IPS-11a (cell line): ENCODE data around the gene ZNF76.

Experiments used
- H3K4me3 ChIP-seq: one replicate; pipeline ENCODE4 v1.5.1; 2013; ENCODE audit warnings: low read depth, low read length, control low read depth

The ZNF76 gene

DNA sequence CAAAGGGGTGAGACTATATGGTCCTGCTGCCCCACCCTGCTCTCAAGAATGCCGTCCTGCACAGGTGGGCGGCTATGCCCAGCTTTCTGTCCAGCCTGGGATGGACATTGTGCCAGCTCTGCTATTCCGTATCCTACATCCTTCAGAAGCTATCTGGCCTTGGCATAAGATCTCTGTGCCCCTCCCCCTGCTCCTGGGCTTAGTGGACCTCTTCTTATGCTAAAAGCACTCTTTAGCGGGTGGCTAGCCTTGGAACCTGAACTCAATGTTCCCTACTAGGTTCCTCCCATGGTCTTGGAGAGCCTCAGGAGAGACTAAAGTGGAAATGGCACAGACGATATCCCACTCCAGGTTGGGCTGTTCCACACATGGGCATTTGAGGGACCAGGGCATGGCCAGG, 23.3 kb upstream of the ZNF76 start:
- no peak overlapping the region for H3K4me3 ChIP-seq

DNA sequence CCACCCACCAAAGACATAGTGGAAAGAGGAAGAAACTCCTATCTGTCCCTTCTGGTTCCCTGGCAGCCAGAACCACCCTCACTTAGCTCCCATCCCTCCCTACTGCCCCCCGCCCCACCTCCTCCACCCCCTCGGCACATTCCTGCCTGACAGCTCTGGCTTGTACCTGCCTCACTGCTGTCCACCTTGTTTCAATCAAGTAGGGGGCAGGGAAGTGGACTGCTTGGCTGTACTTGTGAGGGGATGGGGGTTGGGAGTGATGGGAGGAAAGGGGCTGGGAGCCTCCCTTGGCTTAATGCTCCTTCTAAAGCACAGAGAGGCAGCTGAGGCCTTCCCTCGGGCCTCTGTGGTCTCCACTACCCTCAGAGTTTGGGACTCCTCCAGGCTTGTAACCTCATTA, 22.1 kb upstream of the ZNF76 start:
- no peak overlapping the region for H3K4me3 ChIP-seq

DNA sequence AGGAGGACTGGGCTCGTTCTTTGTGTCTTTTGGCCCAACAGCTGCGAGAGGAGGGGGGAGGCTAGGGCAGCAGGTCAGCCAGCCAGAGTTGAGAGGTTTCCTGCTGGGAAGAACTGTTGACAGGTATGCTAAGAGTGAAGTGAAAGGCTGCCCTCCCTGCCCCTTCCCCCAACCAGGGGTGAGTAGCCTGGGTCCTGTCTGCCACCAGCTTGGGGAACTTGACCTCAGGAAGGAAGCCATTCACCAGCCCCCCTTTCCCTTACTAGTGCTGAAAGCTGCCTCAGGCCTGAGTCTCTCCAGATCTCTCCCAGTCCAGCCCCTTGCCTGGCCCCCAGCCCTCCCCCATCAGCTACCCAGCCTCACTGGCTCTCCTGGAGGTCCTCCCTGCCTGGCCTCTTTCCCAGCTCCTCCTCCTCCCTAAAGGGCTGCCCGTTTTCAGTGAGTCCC, 20.7 kb upstream of the ZNF76 start:
- H3K4me3 ChIP-seq: no peak overlapping the region

DNA sequence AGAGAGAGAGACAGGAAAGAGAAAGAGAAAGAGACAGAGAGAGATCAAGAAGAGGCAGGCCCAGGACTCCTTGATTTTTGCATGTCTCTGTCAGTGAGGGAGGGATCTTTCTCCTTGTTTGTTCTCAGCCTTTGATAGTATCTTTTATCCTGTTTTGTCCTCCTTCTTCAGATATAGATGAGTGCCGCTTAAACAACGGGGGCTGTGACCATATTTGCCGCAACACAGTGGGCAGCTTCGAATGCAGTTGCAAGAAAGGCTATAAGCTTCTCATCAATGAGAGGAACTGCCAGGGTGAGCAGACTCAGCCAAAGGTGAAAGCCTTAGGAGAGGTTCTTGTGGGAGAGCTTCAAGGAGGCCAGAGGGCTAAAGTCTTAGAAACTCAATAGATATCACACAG, 20.0 kb upstream of the ZNF76 start:
- no peak overlapping the region for H3K4me3 ChIP-seq

DNA sequence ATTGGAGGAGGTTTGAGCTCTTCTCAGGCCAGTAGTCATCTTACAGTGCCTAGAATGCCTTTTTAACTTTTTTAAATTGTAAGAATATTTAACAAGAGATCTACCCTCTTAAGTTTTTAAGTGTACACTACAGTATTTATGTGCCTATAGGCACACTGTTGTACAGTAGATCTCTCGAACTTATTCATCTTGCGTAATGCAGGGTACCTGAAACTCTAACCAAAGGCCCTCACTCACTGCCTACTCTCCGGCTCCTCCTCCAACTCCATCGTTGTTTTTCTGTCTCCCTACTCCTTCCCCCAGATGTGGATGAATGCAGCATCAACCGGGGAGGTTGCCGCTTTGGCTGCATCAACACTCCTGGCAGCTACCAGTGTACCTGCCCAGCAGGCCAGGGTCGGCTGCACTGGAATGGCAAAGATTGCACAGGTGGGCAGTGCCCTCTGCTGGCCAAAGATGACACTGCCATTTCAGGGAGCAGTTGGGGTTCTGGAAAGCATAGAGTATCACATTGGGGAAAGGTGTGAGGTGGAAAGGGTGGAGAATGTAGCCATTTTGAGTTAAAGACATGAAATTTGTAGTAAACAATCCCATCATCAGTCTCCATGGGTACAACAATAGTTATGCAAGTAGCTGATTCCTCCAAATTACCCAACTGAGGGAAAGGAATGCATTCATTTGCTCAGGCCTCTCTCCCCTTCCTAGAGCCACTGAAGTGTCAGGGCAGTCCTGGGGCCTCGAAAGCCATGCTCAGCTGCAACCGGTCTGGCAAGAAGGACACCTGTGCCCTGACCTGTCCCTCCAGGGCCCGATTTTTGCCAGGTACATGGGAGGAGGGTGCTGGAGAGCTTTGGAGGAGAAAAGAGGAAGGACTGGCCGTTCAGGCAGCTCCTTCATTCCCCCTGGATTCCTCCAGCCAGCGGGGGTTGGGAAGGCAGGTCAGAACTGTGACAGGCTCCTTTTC, 18.4 kb upstream of the ZNF76 start:
- H3K4me3 ChIP-seq: no peak overlapping the region

DNA sequence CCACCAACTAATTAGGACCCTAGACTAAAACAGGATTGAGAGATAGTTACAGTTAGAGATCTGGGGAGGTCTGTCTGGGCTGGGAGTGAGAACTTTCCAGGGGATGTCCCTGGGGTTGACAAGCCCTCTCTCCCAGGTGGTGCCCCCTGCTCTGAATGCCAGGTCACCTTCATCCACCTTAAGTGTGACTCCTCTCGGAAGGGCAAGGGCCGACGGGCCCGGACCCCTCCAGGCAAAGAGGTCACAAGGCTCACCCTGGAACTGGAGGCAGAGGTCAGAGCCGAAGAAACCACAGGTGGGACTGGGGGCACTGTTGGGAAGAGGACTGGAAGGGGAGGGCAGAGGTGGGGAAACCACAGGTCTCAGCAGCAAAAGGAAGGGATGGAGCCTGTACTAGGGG, 17.0 kb upstream of the ZNF76 start:
- no peak overlapping the region for H3K4me3 ChIP-seq

DNA sequence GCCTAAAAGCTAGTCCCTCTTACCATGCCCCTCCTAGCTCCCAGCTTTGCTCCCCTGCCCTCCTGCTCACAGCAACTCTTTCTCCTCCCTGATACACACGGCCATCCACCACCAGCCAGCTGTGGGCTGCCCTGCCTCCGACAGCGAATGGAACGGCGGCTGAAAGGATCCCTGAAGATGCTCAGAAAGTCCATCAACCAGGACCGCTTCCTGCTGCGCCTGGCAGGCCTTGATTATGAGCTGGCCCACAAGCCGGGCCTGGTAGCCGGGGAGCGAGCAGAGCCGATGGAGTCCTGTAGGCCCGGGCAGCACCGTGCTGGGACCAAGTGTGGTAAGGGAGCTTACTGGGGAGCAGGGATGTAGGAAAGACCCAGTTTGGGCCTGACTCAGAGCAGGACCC, 16.6 kb upstream of the ZNF76 start:
- no peak overlapping the region for H3K4me3 ChIP-seq

DNA sequence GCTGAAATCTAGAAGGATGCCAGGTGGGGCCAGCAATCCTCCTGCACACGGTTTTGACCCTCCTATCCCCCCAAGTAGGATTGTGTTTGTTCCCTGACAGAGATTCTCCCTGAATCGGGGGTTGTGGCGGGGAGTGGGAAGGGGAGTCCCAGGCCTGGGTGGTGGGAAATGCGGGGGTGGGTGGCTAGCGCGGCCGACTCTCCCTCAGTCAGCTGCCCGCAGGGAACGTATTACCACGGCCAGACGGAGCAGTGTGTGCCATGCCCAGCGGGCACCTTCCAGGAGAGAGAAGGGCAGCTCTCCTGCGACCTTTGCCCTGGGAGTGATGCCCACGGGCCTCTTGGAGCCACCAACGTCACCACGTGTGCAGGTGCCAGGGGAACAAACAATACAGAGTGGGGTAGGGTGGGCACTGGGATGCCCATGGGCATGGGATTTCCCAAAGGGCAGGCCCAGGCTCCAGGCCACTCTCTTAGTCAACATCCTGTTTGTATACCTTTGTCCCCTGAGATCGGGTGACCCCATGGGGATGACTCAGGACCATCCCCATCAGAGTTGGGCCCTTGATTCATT, 16.1 kb upstream of the ZNF76 start:
- H3K4me3 ChIP-seq: no peak overlapping the region

DNA sequence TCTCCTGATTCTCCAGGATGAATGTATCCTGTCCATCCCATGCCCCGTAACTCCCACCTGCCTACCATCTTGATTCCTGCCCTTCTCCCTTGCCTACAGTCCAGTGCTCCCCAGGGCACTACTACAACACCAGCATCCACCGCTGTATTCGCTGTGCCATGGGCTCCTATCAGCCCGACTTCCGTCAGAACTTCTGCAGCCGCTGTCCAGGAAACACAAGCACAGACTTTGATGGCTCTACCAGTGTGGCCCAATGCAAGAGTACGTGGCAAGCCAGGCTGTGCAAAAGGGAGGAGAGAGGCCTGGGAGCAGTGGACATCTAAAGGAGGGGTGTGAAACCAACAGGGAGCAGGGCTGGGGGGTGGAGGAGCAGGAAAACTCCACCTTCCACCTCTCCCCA, 15.0 kb upstream of the ZNF76 start:
- no peak overlapping the region for H3K4me3 ChIP-seq

DNA sequence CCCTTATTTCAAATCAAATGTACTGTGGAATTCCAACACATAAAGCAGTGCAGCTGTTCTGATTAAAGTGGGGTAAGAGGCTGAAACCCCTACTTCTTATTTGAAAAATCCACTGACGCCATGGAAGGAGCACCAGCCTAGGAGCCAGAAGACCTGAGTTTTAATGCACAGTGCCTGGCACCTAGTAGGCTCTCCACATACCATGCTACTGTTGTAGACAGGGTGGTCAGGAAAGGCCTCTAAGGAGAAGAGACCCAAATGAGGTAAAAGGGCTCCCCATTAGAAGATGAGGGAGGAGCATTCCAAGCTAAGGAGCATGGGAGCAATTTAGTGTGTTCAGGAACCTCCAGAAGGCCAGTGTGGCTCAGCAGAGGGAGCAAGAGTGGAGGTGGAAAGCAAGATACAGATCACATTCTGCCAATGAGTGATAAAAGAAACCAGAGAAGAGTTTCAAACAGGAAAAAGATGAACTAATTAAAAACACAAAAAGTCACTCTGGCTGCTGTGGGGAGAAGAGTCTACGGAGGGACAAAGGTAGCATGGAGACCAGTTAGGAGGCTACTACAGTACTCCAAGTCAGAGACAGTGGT, 11.8 kb upstream of the ZNF76 start:
- H3K4me3 ChIP-seq: no peak overlapping the region

DNA sequence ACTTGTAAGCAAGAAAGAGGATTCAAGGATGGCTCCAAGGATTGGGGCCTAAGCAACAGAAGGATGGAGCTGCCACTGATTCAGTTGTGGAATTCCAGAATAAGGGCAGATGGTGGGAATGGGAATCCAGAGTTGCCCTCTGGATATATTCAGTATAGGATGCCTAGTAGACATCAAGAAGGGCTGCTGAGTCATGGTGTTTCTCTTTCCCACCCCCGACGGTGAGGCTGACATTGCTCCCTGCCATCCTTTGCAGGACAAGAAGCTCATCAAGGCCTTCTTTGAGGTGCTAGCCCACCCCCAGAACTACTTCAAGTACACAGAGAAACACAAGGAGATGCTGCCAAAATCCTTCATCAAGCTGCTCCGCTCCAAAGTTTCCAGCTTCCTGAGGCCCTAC, 11.2 kb upstream of the ZNF76 start:
- H3K4me3 ChIP-seq: no peak overlapping the region

DNA sequence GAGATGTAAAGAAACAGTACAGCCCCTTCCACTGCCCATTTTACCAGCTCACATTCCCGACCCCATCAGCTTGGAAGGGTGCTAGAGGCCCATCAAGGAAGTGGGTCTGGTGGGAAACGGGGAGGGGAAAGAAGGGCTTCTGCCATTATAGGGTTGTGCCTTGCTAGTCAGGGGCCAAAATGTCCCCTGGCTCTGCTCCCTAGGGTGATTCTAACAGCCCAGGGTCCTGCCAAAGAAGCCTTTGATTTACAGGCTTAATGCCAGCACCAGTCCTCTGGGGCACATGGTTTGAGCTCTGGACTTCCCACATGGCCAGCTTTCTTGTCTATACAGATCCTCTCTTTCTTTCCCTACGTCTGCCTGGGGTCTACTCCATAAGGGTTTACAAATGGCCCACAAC, 10.6 kb upstream of the ZNF76 start:
- H3K4me3 ChIP-seq: no peak overlapping the region

DNA sequence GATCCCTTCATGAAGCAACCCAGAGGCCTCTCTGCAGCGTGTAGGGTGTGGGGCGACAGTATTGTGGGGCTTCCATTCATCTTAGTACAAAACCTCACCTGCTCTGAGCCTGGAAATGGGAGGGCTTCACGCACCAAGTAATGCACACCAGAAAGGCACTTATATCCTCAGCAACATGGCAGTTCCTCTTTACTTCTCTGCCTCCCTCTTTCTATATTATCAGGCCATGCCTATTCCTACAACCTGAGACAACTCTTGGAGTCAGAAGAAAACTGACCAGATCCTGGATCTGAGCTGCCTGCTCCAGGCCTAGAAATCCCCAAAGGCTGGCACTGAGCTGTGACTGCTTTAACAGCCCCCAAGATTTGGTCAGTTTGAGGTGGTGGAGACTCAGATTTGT, 7.6 kb upstream of the ZNF76 start:
- no peak overlapping the region for H3K4me3 ChIP-seq

DNA sequence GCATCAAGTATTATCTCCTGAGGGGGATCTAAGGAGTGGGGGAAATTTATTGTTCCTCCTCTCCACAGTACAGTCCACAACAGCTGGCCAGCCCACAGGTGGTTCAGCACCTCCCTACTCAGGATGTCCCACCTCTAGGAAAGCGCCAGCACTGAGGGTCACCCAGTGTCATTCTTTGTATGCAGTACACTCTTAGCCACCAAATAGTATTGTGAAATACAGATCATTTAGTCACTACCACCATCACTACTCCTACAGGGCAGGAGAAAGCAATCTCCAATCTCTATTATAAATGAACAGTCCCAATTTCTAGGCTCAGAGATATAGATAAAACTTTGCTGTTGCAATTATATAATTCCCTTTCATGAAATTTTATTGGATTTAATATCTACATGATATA, 6.3 kb upstream of the ZNF76 start:
- no peak overlapping the region for H3K4me3 ChIP-seq

DNA sequence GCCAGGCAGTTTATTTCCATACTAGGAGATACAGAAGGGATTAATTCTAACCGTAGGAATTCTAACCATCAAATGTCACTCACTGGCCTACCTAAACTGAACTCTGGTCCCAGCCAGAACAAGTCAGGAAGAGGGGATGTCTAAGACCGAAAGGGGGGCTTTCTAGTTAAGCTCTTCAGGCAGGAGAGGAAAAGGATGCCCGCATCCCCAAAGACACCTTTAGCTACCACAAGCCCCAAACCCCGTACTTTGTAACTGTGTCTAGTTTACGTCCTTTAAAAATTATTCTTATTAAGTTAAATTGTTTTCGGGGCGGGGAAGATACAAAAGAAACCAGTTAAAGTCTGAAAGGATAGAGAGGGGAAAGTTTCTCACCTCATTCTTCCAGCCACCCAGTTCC, 1.2 kb upstream of the ZNF76 start:
- H3K4me3 ChIP-seq: peak overlapping the region; percentile 58

DNA sequence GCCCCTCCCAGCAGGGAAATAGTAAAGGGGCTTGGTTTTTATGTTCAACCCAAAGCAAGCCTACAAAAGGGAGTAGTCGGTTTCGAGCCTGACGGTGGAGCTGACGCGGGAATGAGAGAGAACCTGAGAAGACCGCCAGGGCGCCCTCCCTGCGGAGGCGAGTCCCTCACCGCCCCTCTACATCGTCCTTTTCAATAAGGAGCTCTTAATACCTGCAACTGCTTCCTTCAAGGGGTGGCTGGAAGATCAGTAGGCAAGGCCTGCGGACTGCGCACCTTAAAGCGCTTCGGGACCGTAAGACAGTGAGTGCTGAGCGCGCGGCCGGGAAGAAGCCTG, 709 bp upstream of the ZNF76 start:
- peak overlapping the region; percentile 58 for H3K4me3 ChIP-seq

DNA sequence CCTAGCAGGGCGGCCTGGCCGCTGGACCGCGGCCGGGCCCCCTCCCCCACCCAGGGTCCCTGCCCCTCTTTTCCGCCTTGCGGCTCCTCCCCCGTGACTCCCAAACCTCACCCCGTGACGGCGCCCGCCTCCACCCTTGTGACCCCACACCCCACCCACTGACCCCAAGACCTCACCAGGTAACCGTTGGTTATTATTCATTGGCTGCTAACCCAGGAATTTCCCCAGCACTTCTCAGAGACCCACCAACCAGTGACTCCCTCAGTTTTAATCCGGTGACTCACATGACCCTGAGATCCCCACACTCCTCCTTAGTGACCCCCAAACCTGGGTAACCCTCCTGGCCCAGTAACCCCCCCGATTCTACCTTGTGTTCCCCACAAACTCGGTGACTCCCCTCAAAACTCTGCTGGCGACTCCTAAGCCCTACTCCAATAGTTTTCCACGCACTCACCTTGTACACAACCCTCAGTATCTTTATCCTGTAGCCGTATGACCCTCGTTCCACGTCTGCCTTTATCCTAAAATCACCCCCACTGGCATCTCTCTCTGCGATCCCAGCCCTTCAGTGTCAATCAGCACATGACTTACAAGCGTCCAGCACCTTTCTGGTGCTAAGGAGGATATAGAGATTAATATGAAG, 534 bp downstream of the ZNF76 start:
- H3K4me3 ChIP-seq: peak overlapping the region; percentile 58

DNA sequence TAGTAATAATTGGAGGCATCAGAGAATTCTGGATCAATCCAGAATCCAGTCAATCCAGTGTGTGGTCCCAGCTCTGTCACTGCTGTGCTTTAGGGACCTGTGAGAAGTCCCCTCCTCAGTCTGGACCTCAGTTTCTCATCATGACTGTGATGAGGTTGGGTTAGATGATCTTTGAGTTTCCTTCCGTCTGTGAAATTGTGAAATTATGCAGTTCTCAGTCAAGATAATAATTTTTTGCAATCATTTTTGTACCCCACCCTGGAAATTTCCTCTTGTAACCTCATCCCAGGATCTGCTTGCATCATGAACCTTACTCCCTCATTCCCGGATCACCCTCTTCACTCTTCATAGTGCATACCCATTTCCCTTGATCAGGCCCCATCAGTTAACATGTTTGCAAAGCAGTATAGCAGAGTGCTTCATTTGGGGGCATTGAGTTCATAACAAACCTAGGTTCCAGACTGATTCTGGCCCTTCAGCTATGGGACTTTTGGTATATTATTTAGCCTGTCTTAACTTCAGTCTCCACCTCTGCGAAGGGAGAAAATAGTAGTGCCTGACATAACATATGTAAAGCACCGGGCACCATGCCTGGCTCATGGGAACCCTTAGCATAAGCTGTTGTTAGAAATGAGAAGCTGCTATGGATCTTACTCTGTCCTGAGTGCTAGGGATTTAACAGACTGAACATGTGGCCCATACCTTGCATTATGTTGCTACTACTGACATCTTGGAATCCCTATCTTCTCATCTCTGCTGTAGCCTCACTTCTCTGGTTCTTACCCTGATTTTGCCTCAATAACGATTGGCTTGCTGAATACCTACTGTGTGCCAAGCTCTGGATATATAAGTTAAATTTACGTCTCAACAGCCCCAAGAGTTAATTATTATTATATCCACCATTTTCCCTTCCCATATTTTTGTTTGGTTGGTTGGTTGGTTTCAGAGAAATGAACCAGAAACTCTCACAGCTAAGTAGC, 1.3 kb downstream of the ZNF76 start:
- H3K4me3 ChIP-seq: peak overlapping the region; percentile 58

DNA sequence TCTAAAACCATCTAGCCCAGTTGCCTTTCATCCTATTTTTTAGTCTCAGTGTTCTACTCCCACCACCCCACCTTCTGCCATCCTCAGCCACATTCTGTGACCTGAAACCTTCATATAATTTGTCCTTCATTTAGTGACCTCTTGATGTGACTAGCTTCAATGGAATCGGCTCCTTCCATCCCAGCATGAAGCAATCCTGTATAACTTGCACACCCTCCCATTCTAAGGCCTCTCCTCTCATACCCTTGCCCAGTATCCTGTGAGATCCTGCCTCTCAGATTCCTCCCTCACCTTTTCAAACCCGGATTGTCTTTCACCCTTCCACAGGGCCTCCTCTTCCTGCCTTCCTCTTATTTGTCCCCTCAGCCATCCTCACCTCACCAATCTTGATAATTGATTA, 3.1 kb downstream of the ZNF76 start:
- no peak overlapping the region for H3K4me3 ChIP-seq

DNA sequence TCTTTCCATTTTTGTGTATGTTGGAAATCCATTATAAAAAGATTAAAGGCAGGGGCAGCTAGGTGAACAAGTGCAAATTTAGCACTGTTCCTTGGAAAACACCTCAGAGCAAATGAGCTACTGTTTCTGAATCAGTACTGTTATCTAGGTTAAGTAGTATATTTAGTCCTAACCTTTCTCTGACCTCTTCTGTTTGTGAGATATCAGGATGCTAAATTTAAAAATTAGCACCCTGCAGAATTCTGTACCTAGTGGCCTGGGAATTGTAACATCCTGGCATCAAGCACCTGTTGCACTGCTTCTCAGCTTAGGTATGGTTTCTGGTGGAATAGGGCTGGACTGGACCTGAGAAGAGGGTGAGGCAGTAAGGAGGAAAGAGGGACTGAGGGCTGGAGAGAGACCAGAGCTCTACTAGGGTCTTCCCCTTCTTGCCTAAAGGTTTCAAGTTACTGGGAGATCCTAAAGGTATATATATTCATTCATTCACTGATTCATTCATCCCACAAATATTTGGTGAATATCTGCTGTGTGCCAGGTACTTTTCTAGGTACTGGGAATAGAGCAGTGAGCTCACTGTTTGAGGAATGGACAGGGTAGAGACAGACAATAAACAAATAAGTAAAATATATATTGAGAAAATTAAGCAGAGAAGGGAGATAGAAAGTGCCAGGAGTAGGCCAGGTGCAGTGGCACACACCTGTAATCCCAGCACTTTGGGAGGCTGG, 5.2 kb downstream of the ZNF76 start:
- no peak overlapping the region for H3K4me3 ChIP-seq
